ENCODE results near the gene MREG. TPM values are rescaled to one million over a fixed set of nuclear protein-coding genes. Genes with fewer than 3 reads are reported as not detected.
A peak's percentile ranks its signal among the peaks of the same experiment; 100 is the strongest.

Gene MREG
- total and polyA plus RNA-seq, 2 experiments from 2014 or later, result 19.4 to 25.3 TPM

- TF ChIP-seq ZNF462 (CRISPR knock-in tag; IDR thresholded peaks at IDR 0.05), result no peak
- no peak for TF ChIP-seq JUNB (IDR thresholded peaks at IDR 0.05; ENCODE audit: unreplicated experiment)
- TF ChIP-seq NANOG (IDR thresholded peaks at IDR 0.05; ENCODE audit: borderline replicate concordance), result no peak
These were observed 113.1 kb downstream of the MREG start (continued) for GRCh38 chr2:215900203-215900611.

- no peak overlapping the region for H3K27ac ChIP-seq (ENCODE audit: low read depth)
- H3K4me3 ChIP-seq, result no peak overlapping the region
- Mint-ChIP-seq H3K4me1 (peaks cover 4% of the 10 kb centered on the region; the same call in 2 of the 3 replicates), H3K36me3 (ENCODE audit: low read depth) (no peaks in the 10 kb centered on the region; the same call in 2 of the 3 replicates), H3K4me3 (no peak overlapping the region), H3K27me3 (ENCODE audit: insufficient read depth, low read depth, poor library complexity) (peaks cover 2% of the 10 kb centered on the region), H3K27ac (no peak overlapping the region), H3K9me3 (no peaks in the 10 kb centered on the region)
- H3K9me2 ChIP-seq (ENCODE audit: insufficient read depth), result peaks cover 12% of the 10 kb centered on the region; the same call in 1 of the 2 replicates
- no peak for TF ChIP-seq POLR2AphosphoS5 (IDR thresholded peaks at IDR 0.05; ENCODE audit: low read depth)
- H3F3A ChIP-seq (replicated peaks; ENCODE audit: low read depth), result no peaks in the 10 kb centered on the region
- no peak overlapping the region for H3K4me2 ChIP-seq
- H3K27me3 ChIP-seq (ENCODE audit: insufficient read depth), result no peaks in the 10 kb centered on the region
- H2AFZ ChIP-seq, result peak overlapping the region; percentile 63; the same call in 1 of the 2 replicates
- no peaks in the 10 kb centered on the region for H3K36me3 ChIP-seq (ENCODE audit: insufficient read depth)
- no peak for DNase-seq (ENCODE audit: low spot score)
- H3K79me2 ChIP-seq (replicated peaks; ENCODE audit: insufficient read depth), result no peaks in the 10 kb centered on the region
- H4K20me1 ChIP-seq (replicated peaks; ENCODE audit: insufficient read depth), result no peaks in the 10 kb centered on the region
- 0 out of 2 replicates have a peak, but pooled peaks cover 6% of the 10 kb centered on the region for H3K4me1 ChIP-seq (ENCODE audit: insufficient read depth)
- no peak for ATAC-seq
These were observed 113.9 kb downstream of the MREG start for GRCh38 chr2:215899141-215900074.

Data from GM23338 (cell line).